Measurements from ENCODE around the gene PADI4.

- TF ChIP-seq TSHZ2 (CRISPR knock-in tag; IDR thresholded peaks at IDR 0.05) (no peak), ZNF565 (CRISPR knock-in tag; conservative IDR thresholded peaks at IDR 0.05; ENCODE audit: low read depth) (no peak), GLIS3 (CRISPR knock-in tag; IDR thresholded peaks at IDR 0.05) (no peak), PATZ1 (CRISPR knock-in tag; IDR thresholded peaks at IDR 0.05; ENCODE audit: borderline replicate concordance) (no peak), TCF4 (CRISPR knock-in tag; IDR thresholded peaks at IDR 0.05; ENCODE audit: borderline replicate concordance) (no peak), ARNTL (CRISPR knock-in tag; IDR thresholded peaks at IDR 0.05; ENCODE audit: borderline replicate concordance, low read depth) (no peak), PPARA (CRISPR knock-in tag; IDR thresholded peaks at IDR 0.05; ENCODE audit: borderline replicate concordance) (no peak), BACH2 (CRISPR knock-in tag; IDR thresholded peaks at IDR 0.05; ENCODE audit: borderline replicate concordance) (no peak), ZFP30 (CRISPR knock-in tag; IDR thresholded peaks at IDR 0.05) (no peak), CREB5 (CRISPR knock-in tag; IDR thresholded peaks at IDR 0.05; ENCODE audit: low read depth) (no peak), SNAI2 (CRISPR knock-in tag; IDR thresholded peaks at IDR 0.05) (no peak)
These were observed 43.8 kb downstream of the PADI4 start for GRCh38 chr1:17351598-17352324.

Data from SK-N-SH treated with all-trans-retinoic acid at 6 μM for 48 hours (cell line).